K562 (cell line): ENCODE data around the gene DYRK1A. TPM values are rescaled to one million over a fixed set of nuclear protein-coding genes. Genes with fewer than 3 reads are reported as not detected.

Experiments used
- ATAC-seq: fragments of 200-7000 bp; cut with Tn5 transposase; 3 replicates; pipeline ENCODE4 v1.9.1; 2020; ENCODE audit warnings: moderate library complexity
- BruUV-seq: library from RNA; stranded (reverse); fragments of 400-500 nt; replicated peaks from 2 replicates; lab custom pipeline; 2021; lab: Mats Ljungman, UMichigan
- CTCF ChIA-PET: fragments of 300-600 bp; formaldehyde crosslinking; extraction: SDS; loops from one replicate; lab custom pipeline; 2021; ENCODE audit warnings: low intra/inter-chr PET ratio; lab: Yijun Ruan, JAX
- POLR2A ChIA-PET: fragments of 300-600, 350-650 bp; sonication (Branson Sonifier 250); formaldehyde crosslinking; extraction: SDS; loops from one replicate; lab custom pipeline; 2021; ENCODE audit warnings: antibody characterized with exemption, inconsistent platforms; lab: Yijun Ruan, JAX
- DNase-seq, 4 experiments: peaks; one replicate each; pipeline versions ENCODE4 v3.0.0 to v3.0.0-alpha.2; 2011 to 2018; ENCODE audit warnings: low spot score in 3 of 4, mixed read lengths in 3 of 4; ENCODE audit errors: extremely low read depth in 1 of 4
- FAIRE-seq: peaks from 2 replicates; lab custom pipeline; 2011; peaks lifted over from hg19 to GRCh38; lab: Jason Lieb, UNC
- H2AFZ ChIP-seq: 2 replicates; pipeline ENCODE4 v1.6.0; 2011; ENCODE audit warnings: low read depth, low read length, control low read depth, inconsistent platforms
- H3K27ac ChIP-seq: fragments of 200-600 bp; 3 replicates; pipeline ENCODE4 v1.8.0; 2011; ENCODE audit warnings: low read depth, mild to moderate bottlenecking, control low read depth, inconsistent platforms, low read length, moderate library complexity, mixed read lengths; ENCODE audit errors: extremely low read depth
- H3K27me3 ChIP-seq, 2 experiments: fragments of 300-600 bp in 1 of 2; 2 replicates in 1 of 2; 3 replicates in 1 of 2; pipeline versions ENCODE4 v1.6.0 to v1.8.0; 2011; ENCODE audit warnings: inconsistent platforms in 2 of 2, low read length in 2 of 2, mild to moderate bottlenecking in 1 of 2, mixed read lengths in 1 of 2, moderate library complexity in 1 of 2; ENCODE audit not compliant: control insufficient read depth in 2 of 2, insufficient read depth in 2 of 2
- H3K36me3 ChIP-seq: fragments of 300-600 bp; 3 replicates; pipeline ENCODE4 v1.8.0; 2011; ENCODE audit warnings: mild to moderate bottlenecking, low read length, inconsistent platforms; ENCODE audit not compliant: control insufficient read depth, insufficient read depth
- H3K4me1 ChIP-seq, 2 experiments: fragments of 200-600 bp in 1 of 2; replicated peaks in 1 of 2; 2 replicates in 1 of 2; 3 replicates in 1 of 2; pipeline versions ENCODE4 v1.5.1 to v1.8.0; 2011; ENCODE audit warnings: inconsistent platforms in 2 of 2, low read length in 2 of 2, mild to moderate bottlenecking in 1 of 2, mixed read lengths in 1 of 2, moderate library complexity in 1 of 2; ENCODE audit not compliant: control insufficient read depth in 2 of 2, insufficient read depth in 2 of 2
- H3K4me2 ChIP-seq: 2 replicates; pipeline ENCODE4 v1.6.1; 2011; ENCODE audit warnings: low read length, control low read depth, inconsistent platforms, mixed read lengths; ENCODE audit not compliant: insufficient read depth
- H3K4me3 ChIP-seq: fragments of 200-600 bp; sonication (generic), shearing (Covaris generic); 2 replicates; pipeline ENCODE4 v1.5.1; 2016; ENCODE audit warnings: control low read depth, inconsistent platforms
- H3K79me2 ChIP-seq: fragments of 200-600 bp; 3 replicates; pipeline ENCODE4 v1.8.0; 2011; ENCODE audit warnings: low read length, inconsistent platforms; ENCODE audit not compliant: control insufficient read depth, insufficient read depth
- H3K9ac ChIP-seq, 2 experiments: 2 replicates each; pipeline versions ENCODE4 v1.6.0 to v1.6.1; 2011; ENCODE audit warnings: low read depth in 2 of 2, low read length in 2 of 2, control low read depth in 1 of 2, inconsistent platforms in 1 of 2, mild to moderate bottlenecking in 1 of 2, mixed read lengths in 1 of 2; ENCODE audit not compliant: insufficient read depth in 1 of 2
- H3K9me1 ChIP-seq: one replicate; pipeline ENCODE4 v1.6.0; 2011; ENCODE audit warnings: inconsistent platforms, mild to moderate bottlenecking, low read length, moderate library complexity; ENCODE audit not compliant: control insufficient read depth, insufficient read depth
- H3K9me3 ChIP-seq: replicated peaks from 2 replicates; pipeline ENCODE4 v1.5.1; 2011; ENCODE audit warnings: low read depth, low read length, inconsistent platforms; ENCODE audit not compliant: control insufficient read depth, insufficient read depth
- H4K20me1 ChIP-seq: replicated peaks from 2 replicates; pipeline ENCODE4 v1.6.1; 2011; ENCODE audit warnings: low read length, inconsistent platforms, mixed read lengths; ENCODE audit not compliant: control insufficient read depth, insufficient read depth
- DACH1 ChIP-seq: fragments of 450-650 bp; IDR thresholded peaks from 2 replicates; pipeline ENCODE4 v1.6.1; 2018; ENCODE audit not compliant: partially characterized antibody
- EZH2 ChIP-seq: IDR thresholded peaks from 2 replicates; pipeline ENCODE4 v1.6.1; 2012; ENCODE audit warnings: low read depth, mild to moderate bottlenecking, inconsistent platforms, low read length, borderline replicate concordance
- MAFG ChIP-seq: fragments of 450-650 bp; conservative IDR thresholded peaks from 2 replicates; pipeline ENCODE4 v1.6.1; 2016; ENCODE audit warnings: missing genetic modification characterization, missing compliant biosample characterization
- MED1 ChIP-seq: sonication (generic); formaldehyde crosslinking; IDR thresholded peaks from 2 replicates; pipeline ENCODE4 v1.8.1; 2023; ENCODE audit warnings: missing genetic modification reagents, borderline replicate concordance
- MYBL2 ChIP-seq, 2 experiments: fragments of 450-650 bp in 1 of 2; sonication (generic) in 1 of 2; formaldehyde crosslinking in 1 of 2; IDR thresholded peaks; 2 replicates each; pipeline versions ENCODE4 v1.6.1 to v1.8.1; 2017 to 2022; ENCODE audit warnings: borderline replicate concordance in 1 of 2, inconsistent platforms in 1 of 2, low read depth in 1 of 2, mild to moderate bottlenecking in 1 of 2, missing genetic modification reagents in 1 of 2, moderate library complexity in 1 of 2
- NFIC ChIP-seq: fragments of 450-650 bp; IDR thresholded peaks from 2 replicates; pipeline ENCODE4 v1.6.1; 2017; ENCODE audit warnings: mild to moderate bottlenecking, inconsistent platforms
- NFXL1 ChIP-seq: fragments of 450-650 bp; formaldehyde crosslinking; IDR thresholded peaks from 2 replicates; pipeline ENCODE4 v1.4.0; 2021; ENCODE audit warnings: mild to moderate bottlenecking
- POLR2AphosphoS5 ChIP-seq: IDR thresholded peaks from 2 replicates; pipeline ENCODE4 v1.6.1; 2011; ENCODE audit warnings: mild to moderate bottlenecking, low read depth, low read length, moderate library complexity; ENCODE audit not compliant: control insufficient read depth, insufficient read depth
- RB1 ChIP-seq: fragments of 450-650 bp; IDR thresholded peaks from 2 replicates; pipeline ENCODE4 v1.6.1; 2017; ENCODE audit warnings: low read depth, mild to moderate bottlenecking
- RBM34 ChIP-seq: fragments of 200-400 bp; formaldehyde crosslinking; IDR thresholded peaks from 2 replicates; pipeline ENCODE4 v1.6.1; 2018; ENCODE audit warnings: low read length, borderline replicate concordance; ENCODE audit not compliant: insufficient read depth
- ZNF274 ChIP-seq: IDR thresholded peaks from 2 replicates; pipeline ENCODE4 v1.6.1; 2011; ENCODE audit warnings: low read depth, mild to moderate bottlenecking, low read length, moderate library complexity, borderline replicate concordance
- ZNF444 ChIP-seq: fragments of 250-450 bp; sonication (Bioruptor Pico); IDR thresholded peaks from 2 replicates; pipeline ENCODE4 v1.4.0; 2020; ENCODE audit warnings: mild to moderate bottlenecking, moderate library complexity
- ZNF79 ChIP-seq: fragments of 250-450 bp; sonication (Bioruptor Pico); IDR thresholded peaks from 2 replicates; pipeline ENCODE4 v1.4.0; 2020; ENCODE audit warnings: low read depth, mild to moderate bottlenecking, moderate library complexity
- WGBS: fragments of 100-300 bp; shearing (Covaris generic); methylation state at CpG from one replicate; pipeline ENCODE4 v1.1.6; 2016; ENCODE audit warnings: low coverage, mixed read lengths; ENCODE audit not compliant: insufficient coverage; ENCODE audit errors: missing lambda C conversion rate; 5-methylcytosine and 5-hydroxymethylcytosine counted together
- in situ Hi-C: fragments of 300-500 bp; cut with MboI; formaldehyde crosslinking; loops from 4 replicates; pipeline ENCODE4 v1.15.0; 2018; ENCODE audit warnings: inconsistent platforms, mixed read lengths
- intact Hi-C: fragments of 100-400 bp; cut with micrococcal nuclease; formaldehyde crosslinking; loops from 2 replicates; pipeline ENCODE4 v1.14.2; 2022
- polyA plus RNA-seq, 8 experiments: library from polyadenylated mRNA; depleted of rRNA in 4 of 8; stranded (reverse) in 5 of 8; unstranded in 3 of 8; fragments of >200 nt; fragmentation: Nextera tagmentation in 2 of 8; fragmentation: Illumina TruSeq in 1 of 8; extraction: Ambion mirVana in 2 of 8; extraction: Trizol in 1 of 8; gene quantifications; 2 replicates each; pipeline versions ENCODE4 v1.2.1 to v1.2.3, GENCODE V29; 2011 to 2014; ENCODE audit warnings: inconsistent platforms in 1 of 8, missing spikeins in 1 of 8
- total RNA-seq, 7 experiments: library from RNA; depleted of rRNA in 6 of 7; stranded (reverse); fragments of >200 nt in 6 of 7; fragmentation: Illumina TruSeq in 2 of 7; extraction: Trizol in 2 of 7; gene quantifications; 2 replicates each; pipeline versions ENCODE4 v1.2.1 to v1.2.3, GENCODE V29; 2011 to 2021; ENCODE audit warnings: low replicate concordance in 1 of 7
- TF ChIP-seq, protein P1 (sequence below), 2 experiments: IDR thresholded peaks; 2 replicates each; pipeline ENCODE4 v1.6.1; 2012; ENCODE audit warnings: improper control_type of control experiment in 2 of 2, low read depth in 2 of 2, low read length in 2 of 2, borderline replicate concordance in 1 of 2
- TF ChIP-seq, protein P2 (sequence below): fragments of 450-650 bp; formaldehyde crosslinking; IDR thresholded peaks from 2 replicates; pipeline ENCODE4 v1.4.0; 2020; ENCODE audit warnings: mild to moderate bottlenecking

The DYRK1A gene
- total and polyA plus RNA-seq, 9 of the 15 experiments (the other 6 are each of a cell fraction or from before 2014, with no cell fraction given) = 3.7 to 64.8 (median 42.3) TPM

DNA sequence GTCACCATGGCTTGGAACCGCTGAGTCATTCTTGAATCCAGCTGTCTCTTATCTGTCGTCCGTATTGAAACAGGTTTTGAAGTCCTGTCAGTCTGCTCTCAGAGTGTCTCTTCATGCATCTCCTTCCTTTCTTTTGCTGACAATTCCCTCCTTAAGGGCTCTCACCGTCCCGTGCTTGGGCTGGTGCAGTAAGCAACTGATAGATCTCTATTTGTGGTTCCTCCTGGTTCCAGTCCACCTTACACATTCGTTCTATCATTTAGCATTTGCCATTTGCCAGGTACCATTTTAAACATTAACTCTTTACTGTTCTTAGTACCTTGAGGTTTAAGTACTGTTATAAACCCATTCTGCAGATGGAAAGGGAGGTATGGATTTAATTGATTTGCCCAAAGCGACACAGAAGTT lies 88.9 kb downstream of the DYRK1A start:
- under 1% methylated on average over 7 of the region's 7 CpGs for WGBS
- TF ChIP-seq MYBL2 (IDR thresholded peaks at IDR 0.05; ENCODE audit: low read depth) (no peak), MYBL2 (CRISPR knock-in tag; IDR thresholded peaks at IDR 0.05; ENCODE audit: borderline replicate concordance) (no peak), MED1 (CRISPR knock-in tag) (no peak), NFIC (peak; percentile 73), ZNF79 (CRISPR knock-in tag) (no peak), RB1 (no peak), ZNF444 (CRISPR knock-in tag) (no peak), POLR2AphosphoS5 (peak; percentile 80), NFXL1 (no peak), MAFG (tag) (peak; percentile 100), DACH1 (peak; percentile 97), RBM34 (no peak), ZNF274 (no peak), EZH2 (no peak)
- TF ChIP-seq, protein P1, sequence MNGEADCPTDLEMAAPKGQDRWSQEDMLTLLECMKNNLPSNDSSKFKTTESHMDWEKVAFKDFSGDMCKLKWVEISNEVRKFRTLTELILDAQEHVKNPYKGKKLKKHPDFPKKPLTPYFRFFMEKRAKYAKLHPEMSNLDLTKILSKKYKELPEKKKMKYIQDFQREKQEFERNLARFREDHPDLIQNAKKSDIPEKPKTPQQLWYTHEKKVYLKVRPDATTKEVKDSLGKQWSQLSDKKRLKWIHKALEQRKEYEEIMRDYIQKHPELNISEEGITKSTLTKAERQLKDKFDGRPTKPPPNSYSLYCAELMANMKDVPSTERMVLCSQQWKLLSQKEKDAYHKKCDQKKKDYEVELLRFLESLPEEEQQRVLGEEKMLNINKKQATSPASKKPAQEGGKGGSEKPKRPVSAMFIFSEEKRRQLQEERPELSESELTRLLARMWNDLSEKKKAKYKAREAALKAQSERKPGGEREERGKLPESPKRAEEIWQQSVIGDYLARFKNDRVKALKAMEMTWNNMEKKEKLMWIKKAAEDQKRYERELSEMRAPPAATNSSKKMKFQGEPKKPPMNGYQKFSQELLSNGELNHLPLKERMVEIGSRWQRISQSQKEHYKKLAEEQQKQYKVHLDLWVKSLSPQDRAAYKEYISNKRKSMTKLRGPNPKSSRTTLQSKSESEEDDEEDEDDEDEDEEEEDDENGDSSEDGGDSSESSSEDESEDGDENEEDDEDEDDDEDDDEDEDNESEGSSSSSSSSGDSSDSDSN (IDR thresholded peaks at IDR 0.05; ENCODE audit: borderline replicate concordance in 1 of 2, low read depth in 2 of 2, low read length in 2 of 2) = no peak
- TF ChIP-seq, protein P2, sequence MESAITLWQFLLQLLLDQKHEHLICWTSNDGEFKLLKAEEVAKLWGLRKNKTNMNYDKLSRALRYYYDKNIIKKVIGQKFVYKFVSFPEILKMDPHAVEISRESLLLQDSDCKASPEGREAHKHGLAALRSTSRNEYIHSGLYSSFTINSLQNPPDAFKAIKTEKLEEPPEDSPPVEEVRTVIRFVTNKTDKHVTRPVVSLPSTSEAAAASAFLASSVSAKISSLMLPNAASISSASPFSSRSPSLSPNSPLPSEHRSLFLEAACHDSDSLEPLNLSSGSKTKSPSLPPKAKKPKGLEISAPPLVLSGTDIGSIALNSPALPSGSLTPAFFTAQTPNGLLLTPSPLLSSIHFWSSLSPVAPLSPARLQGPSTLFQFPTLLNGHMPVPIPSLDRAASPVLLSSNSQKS (CRISPR knock-in tag) = no peak

More for the DNA sequence above, 88.9 kb downstream of the DYRK1A start:
- peak overlapping the region; percentile 66 for H3K4me2 ChIP-seq
- no peaks in the 10 kb centered on the region for H3K9me3 ChIP-seq
- CTCF ChIA-PET = no interaction called here
- peaks cover 7% of the 10 kb centered on the region for H3K9me1 ChIP-seq
- ATAC-seq (peak; percentile 64), DNase-seq (peak; percentile 69 to 94 (median 78)), FAIRE-seq (peak; percentile 93)
- 0 out of 4 replicates have a peak overlapping the region, but pooled peaks of 1 of the 2 experiments have one; percentile 1 for H3K9ac ChIP-seq
- peak overlapping the region; percentile 71; the same call in 2 of the 3 replicates for H3K27ac ChIP-seq
- peaks cover 44% of the 10 kb centered on the region for H4K20me1 ChIP-seq
- H3K4me3 ChIP-seq = no peak overlapping the region
- H3K36me3 ChIP-seq = peaks cover 23% of the 10 kb centered on the region; the same call in 2 of the 3 replicates
- intact Hi-C loops (no loop called here), in situ Hi-C loops (no loop called here)
- H3K79me2 ChIP-seq = peaks cover 99% of the 10 kb centered on the region
- POLR2A ChIA-PET = interaction anchor here (0.5 to 1.5 kb wide), 8 partner anchors 9 to 298 kb away, joined by 3 to 4 read pairs (median 3); no protein-coding TSS in a partner anchor
- BruUV-seq = no TSS peak
- H2AFZ ChIP-seq = no peak overlapping the region
- no peaks in the 10 kb centered on the region for H3K27me3 ChIP-seq
- H3K4me1 ChIP-seq = peaks cover 26 to 63% of the 10 kb centered on the region in 2 experiments
